WI38 (cell line): Measurements from ENCODE around the gene KLHDC7B.
A peak's percentile ranks its signal among the peaks of the same experiment; 100 is the strongest.
"Not testable (repeated sequence)": the region's sequence is repeated elsewhere in the genome, so short reads cannot be mapped to it uniquely, and the experiment has no call there.

Source experiments
- H3K4me3 ChIP-seq: 2 replicates; pipeline ENCODE4 v1.5.1; 2011; ENCODE audit warnings: low read depth, mild to moderate bottlenecking, control low read depth, low read length
- TF ChIP-seq, protein P1 (sequence below): IDR thresholded peaks from 2 replicates; pipeline ENCODE4 v1.5.1; 2012; ENCODE audit warnings: low read depth, mild to moderate bottlenecking, control low read depth, low read length

Gene KLHDC7B

DNA sequence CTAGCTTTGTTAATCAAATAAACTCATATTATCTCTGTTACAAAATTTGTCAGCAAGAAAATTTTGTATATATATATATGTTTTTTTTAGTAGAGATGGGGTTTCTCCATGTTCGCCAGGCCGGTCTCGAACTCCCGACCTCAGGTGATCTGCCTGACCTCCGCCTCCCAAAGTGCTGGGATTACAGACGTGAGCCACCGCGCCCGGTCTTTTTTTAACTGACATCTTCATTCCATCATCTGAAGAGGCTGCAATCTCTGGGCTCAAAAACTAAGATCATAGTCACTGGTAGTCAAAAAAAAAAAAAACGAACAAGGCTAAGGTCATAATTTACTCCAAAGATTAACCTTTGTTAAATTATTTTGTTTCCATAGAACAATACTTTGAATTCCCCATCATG is 5.3 kb upstream of the KLHDC7B start:
- TF ChIP-seq, protein P1, sequence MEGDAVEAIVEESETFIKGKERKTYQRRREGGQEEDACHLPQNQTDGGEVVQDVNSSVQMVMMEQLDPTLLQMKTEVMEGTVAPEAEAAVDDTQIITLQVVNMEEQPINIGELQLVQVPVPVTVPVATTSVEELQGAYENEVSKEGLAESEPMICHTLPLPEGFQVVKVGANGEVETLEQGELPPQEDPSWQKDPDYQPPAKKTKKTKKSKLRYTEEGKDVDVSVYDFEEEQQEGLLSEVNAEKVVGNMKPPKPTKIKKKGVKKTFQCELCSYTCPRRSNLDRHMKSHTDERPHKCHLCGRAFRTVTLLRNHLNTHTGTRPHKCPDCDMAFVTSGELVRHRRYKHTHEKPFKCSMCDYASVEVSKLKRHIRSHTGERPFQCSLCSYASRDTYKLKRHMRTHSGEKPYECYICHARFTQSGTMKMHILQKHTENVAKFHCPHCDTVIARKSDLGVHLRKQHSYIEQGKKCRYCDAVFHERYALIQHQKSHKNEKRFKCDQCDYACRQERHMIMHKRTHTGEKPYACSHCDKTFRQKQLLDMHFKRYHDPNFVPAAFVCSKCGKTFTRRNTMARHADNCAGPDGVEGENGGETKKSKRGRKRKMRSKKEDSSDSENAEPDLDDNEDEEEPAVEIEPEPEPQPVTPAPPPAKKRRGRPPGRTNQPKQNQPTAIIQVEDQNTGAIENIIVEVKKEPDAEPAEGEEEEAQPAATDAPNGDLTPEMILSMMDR: no peak
- H3K4me3 ChIP-seq: no peak overlapping the region

DNA sequence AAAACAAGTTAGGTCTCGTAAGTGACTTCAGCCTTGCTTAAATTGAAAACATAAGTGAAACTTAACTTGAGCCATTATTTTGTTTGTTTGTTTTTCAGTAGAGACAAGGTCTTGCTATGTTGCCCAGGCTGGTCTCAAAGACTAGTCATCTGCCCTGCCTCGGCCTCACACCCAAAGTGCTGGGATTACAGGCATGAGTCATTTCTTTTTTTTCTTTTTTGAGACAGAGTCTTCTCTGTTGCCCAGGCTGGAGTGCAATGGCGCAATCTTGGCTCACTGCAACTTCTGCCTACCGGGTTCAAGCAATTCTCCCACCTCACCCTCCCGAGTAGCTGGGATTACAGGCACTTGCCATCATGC is 4.1 kb upstream of the KLHDC7B start:
- H3K4me3 ChIP-seq: not testable (repeated sequence)

DNA sequence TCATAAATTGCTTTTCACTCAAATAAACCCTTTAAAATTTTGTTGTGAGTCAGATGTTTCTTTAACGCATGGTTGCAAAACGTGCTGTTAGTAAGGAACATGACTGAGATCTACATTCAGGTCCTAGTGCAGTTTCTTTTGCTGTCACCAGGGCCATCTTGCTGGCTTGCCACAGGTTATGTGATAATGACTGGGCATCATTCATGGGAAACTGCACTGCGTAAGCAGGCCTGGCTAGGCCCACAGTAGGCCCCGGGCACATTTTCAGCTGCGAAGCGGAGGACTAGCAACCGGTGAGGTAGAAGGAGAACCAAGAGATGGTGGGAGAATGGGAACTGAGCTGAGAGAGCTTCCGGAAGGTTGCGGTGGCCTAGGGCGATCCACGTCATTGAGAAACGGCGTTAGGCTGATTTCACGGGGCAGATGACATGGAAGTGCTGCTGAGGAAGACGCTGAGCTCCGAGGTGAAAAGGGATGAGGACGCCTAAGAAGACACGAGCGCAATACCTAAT is 3.2 kb upstream of the KLHDC7B start:
- TF ChIP-seq, protein P1: no peak
- no peak overlapping the region for H3K4me3 ChIP-seq

DNA sequence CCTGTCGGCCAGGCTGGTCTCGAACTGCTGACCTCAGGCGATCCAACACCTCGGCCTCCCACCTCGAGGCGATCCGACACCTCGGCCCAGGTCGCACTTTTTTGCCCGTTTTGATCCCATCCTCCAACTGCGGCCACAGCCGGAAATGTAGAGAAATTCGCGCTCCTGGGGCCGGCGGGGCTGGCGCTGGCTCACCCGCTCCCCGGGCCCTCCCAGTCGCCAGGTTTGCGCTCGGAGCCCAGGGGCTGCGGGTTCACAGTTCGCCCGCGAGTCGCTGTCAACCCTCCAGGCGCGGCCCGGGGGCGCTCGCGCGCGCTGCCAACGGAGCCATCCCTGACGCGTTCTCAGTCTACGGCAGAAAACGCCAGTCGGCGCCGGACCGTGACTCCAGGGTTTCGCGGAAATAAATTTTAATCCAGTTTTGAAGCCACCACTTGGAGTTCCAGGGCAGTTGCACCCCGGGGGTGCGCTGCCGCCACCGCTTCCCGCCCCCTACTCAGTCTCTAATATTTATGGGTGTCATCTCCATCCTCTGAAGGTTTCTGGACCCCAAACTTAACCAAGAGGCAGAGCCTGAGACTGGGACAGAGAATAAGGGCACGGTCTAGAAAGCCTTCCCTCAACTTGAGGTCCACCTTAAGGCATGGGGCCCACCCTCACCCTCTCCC is 1.5 kb upstream of the KLHDC7B start:
- TF ChIP-seq, protein P1: peak; percentile 54

DNA sequence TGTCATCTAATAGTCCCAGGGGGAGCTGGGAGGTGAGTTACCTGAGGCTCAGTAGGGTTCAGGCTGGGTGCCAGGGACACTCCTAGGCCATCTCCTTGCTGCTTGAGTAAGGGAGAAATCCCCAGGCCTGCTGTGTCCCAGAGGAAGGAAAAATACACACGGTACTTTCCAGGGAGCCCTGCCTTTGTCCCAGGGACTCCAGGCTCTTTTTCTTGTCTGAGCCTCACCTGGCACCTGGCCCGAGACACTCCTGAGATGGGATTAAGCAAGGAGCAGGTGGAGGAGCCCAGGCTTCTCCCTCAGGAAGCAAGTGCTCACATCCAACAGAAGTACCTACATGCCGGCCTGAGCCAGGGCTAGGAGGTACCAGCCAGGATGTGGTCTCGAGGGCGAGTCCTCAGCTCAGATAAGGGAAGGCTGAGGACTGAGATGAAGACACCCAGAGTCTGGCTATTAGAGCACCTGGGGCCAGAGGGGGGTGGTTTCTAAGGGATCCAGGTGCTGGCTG is 899 bp upstream of the KLHDC7B start:
- TF ChIP-seq, protein P1: no peak
- no peak overlapping the region for H3K4me3 ChIP-seq

More for the DNA sequence above, 1.5 kb upstream of the KLHDC7B start:
- H3K4me3 ChIP-seq: no peak overlapping the region

DNA sequence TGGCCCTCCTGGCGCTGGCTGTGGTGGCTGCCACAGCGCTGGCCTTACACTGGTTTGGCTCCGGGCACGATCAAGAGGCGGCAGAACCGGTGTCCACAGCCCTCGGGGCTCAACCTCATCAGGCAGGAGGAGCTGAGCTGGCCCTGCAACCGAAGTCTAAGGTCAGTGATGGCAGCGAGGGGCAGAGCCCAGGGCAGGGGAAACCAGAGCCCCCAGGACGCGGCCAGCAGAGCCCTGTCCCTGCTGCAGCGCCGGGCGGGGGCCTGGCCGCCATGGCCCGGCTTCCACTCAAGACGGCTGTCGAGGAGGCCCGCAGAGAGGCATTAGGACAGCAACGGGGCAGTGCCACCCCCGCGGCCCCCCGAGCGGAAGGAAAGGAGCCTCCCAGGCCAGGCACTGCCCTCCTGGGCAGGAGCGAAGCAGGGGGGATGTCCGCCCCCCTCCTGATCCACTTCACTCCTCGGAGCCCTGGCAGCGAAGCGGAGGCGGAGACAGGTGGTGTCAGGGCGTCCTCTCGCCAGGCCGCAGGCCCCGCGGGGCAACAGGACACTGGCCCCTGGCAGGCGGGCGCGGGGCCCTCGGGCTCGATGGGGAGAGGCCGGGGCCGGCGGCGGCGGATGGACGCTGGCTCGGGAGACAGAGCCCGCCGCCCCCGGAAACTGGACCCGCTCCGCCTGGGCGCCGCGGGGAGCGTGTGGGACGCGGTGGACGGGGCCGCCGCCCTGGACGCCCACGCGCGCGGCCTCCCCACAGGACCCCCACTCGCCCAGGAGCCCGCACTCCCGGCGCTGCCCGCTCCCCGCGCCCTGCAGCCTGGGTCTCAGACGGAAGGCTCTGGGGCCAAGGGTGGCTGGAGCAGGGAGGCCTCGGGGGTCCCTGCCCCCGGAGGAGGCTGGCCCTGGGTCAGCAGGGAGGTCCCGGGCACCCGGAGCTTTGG is 895 bp downstream of the KLHDC7B start:
- no peak overlapping the region for H3K4me3 ChIP-seq
- TF ChIP-seq, protein P1: no peak

DNA sequence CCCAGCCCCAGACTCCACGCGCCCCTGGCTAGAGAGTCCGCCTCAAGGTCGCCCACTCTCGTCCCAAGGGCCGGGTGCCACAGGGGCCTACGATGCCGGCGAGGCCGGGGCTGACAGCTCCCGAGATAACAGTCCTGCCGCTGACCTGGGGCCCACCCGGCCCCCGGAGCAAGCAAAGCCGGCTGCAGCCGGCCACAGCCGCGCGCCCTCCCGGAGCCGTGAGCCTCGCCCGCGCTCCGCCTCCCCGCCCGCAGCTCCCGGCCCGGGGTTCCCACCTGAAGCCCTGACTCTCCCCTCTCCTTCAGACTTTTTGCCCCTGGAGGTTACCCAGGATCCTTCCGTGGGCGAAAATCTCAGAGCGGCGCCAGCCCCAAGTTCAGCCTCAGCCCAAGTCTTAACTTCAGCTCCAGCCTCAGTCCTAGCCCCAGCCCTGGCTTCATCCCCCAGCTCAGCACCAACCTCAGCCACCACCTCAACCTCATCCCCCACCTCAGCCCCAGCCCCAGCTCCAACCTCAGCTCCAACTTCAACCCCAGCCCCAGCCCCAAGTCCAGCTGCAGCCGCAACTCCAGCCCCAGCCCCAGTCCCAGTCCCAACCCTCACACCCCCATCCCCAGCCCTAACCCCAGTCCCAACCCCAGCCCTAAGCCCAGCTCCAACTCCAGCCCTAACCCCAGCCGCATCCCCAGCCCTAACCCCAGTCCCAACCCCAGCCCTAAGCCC is 1.7 kb downstream of the KLHDC7B start:
- H3K4me3 ChIP-seq: no peak overlapping the region
- TF ChIP-seq, protein P1: no peak
